ENCODE data around the gene DMTF1. TPM values are rescaled to one million over a fixed set of nuclear protein-coding genes. Genes with fewer than 3 reads are reported as not detected.

The DMTF1 gene
- total and polyA plus RNA-seq, 9 of the 15 experiments (the other 6 are each of a cell fraction or from before 2014, with no cell fraction given) = 25.7 to 208 (median 74.7) TPM

DNA sequence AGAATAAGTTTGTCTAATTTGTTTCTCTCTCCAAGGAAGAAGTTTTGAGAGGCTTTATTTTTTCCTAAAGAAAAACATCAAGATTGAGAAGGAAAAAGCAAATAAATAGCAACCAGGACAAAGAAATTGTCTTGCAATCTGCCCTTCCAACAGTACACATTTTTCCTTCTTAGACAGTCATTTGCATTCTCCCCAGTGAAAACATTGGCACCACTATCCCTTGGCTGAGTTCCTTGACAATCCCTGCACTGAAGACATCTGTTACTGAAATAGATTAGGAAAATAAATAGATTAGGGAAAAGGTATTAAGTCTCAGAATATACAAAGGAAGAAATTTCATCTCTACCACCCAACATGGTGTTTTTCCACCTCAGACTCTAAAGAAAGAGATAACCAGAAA lies 79.5 kb downstream of the DMTF1 start:
- ChIA-PET CTCF (ENCODE audit: low intra/inter-chr PET ratio) (no interaction called here), POLR2A (interaction anchor here (1.6 kb wide), 1 partner anchor 10 kb away, joined by 12 read pairs; no protein-coding TSS in a partner anchor)
- Histone ChIP-seq H3K27ac (ENCODE audit: extremely low read depth, low read depth, low read length) (no peak overlapping the region), H3K4me2 (ENCODE audit: insufficient read depth, low read length) (no peak overlapping the region), H3K9ac (ENCODE audit: insufficient read depth in 1 of 2, low read depth in 2 of 2, low read length in 2 of 2) (no peak overlapping the region), H4K20me1 (replicated peaks; ENCODE audit: control insufficient read depth, insufficient read depth, low read length) (no peaks in the 10 kb centered on the region), H3K79me2 (ENCODE audit: control insufficient read depth, insufficient read depth, low read length) (no peaks in the 10 kb centered on the region), H3K4me1 (replicated peaks in 1 of 2; ENCODE audit: control insufficient read depth in 2 of 2, insufficient read depth in 2 of 2, low read length in 2 of 2) (no peaks in the 10 kb centered on the region), H3K27me3 (ENCODE audit: control insufficient read depth in 2 of 2, insufficient read depth in 2 of 2, low read length in 2 of 2) (peaks cover 7 to 17% of the 10 kb centered on the region in 2 experiments; a peak in 4 of 5 replicates), H3K9me3 (replicated peaks; ENCODE audit: control insufficient read depth, insufficient read depth, low read depth, low read length) (no peaks in the 10 kb centered on the region), H3K9me1 (ENCODE audit: control insufficient read depth, insufficient read depth, low read length) (no peaks in the 10 kb centered on the region), H3K36me3 (ENCODE audit: control insufficient read depth, insufficient read depth, low read length) (no peaks in the 10 kb centered on the region), H2AFZ (ENCODE audit: low read depth, low read length) (no peak overlapping the region), H3K4me3 (no peak overlapping the region)
- no TSS peak for BruUV-seq (replicated peaks)
- in situ Hi-C loops (cut with MboI) (loop anchor here (5.0 kb wide), 1 partner anchor 299 kb away; no protein-coding TSS in a partner anchor), intact Hi-C loops (cut with micrococcal nuclease) (loop anchor here (10.0 kb wide), 1 partner anchor 407 kb away; no protein-coding TSS in a partner anchor)
- FAIRE-seq (no peak), ATAC-seq (no peak), DNase-seq (ENCODE audit: extremely low read depth in 1 of 4, low spot score in 3 of 4) (no peak)
- TF ChIP-seq HMG20B (CRISPR knock-in tag; IDR thresholded peaks at IDR 0.05) (no peak), MCM5 (IDR thresholded peaks at IDR 0.05; ENCODE audit: low read depth) (no peak), GATAD2B (IDR thresholded peaks at IDR 0.05; ENCODE audit: borderline replicate concordance) (no peak), POU5F1 (IDR thresholded peaks at IDR 0.05; ENCODE audit: borderline replicate concordance, low read depth, low read length, partially characterized antibody) (no peak), ZBTB17 (CRISPR knock-in tag; IDR thresholded peaks at IDR 0.05) (no peak), SIN3A (IDR thresholded peaks at IDR 0.05; ENCODE audit: borderline replicate concordance in 2 of 2, control insufficient read depth in 1 of 2, low read depth in 2 of 2, low read length in 2 of 2) (no peak), ZNF436 (CRISPR knock-in tag; IDR thresholded peaks at IDR 0.05) (no peak), ZNF263 (CRISPR knock-in tag; IDR thresholded peaks at IDR 0.05; ENCODE audit: borderline replicate concordance) (no peak), ZNF589 (CRISPR knock-in tag; IDR thresholded peaks at IDR 0.05; ENCODE audit: low read depth) (no peak), SIX5 (IDR thresholded peaks at IDR 0.05; ENCODE audit: borderline replicate concordance in 1 of 2, insufficient read depth in 1 of 2, low read depth in 1 of 2, low read length in 2 of 2) (no peak)
- TF ChIP-seq, protein P1, sequence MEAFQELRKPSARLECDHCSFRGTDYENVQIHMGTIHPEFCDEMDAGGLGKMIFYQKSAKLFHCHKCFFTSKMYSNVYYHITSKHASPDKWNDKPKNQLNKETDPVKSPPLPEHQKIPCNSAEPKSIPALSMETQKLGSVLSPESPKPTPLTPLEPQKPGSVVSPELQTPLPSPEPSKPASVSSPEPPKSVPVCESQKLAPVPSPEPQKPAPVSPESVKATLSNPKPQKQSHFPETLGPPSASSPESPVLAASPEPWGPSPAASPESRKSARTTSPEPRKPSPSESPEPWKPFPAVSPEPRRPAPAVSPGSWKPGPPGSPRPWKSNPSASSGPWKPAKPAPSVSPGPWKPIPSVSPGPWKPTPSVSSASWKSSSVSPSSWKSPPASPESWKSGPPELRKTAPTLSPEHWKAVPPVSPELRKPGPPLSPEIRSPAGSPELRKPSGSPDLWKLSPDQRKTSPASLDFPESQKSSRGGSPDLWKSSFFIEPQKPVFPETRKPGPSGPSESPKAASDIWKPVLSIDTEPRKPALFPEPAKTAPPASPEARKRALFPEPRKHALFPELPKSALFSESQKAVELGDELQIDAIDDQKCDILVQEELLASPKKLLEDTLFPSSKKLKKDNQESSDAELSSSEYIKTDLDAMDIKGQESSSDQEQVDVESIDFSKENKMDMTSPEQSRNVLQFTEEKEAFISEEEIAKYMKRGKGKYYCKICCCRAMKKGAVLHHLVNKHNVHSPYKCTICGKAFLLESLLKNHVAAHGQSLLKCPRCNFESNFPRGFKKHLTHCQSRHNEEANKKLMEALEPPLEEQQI (IDR thresholded peaks at IDR 0.05) = no peak

Measured in K562 (cell line).